GM15510 (cell line): ENCODE data around the gene SFXN5.

Experiments used
- POLR2A ChIP-seq: IDR thresholded peaks from 3 replicates; pipeline ENCODE4 v1.6.1; 2011; ENCODE audit warnings: borderline replicate concordance; ENCODE audit not compliant: insufficient read length; ENCODE audit errors: extremely low read depth

Gene SFXN5

DNA sequence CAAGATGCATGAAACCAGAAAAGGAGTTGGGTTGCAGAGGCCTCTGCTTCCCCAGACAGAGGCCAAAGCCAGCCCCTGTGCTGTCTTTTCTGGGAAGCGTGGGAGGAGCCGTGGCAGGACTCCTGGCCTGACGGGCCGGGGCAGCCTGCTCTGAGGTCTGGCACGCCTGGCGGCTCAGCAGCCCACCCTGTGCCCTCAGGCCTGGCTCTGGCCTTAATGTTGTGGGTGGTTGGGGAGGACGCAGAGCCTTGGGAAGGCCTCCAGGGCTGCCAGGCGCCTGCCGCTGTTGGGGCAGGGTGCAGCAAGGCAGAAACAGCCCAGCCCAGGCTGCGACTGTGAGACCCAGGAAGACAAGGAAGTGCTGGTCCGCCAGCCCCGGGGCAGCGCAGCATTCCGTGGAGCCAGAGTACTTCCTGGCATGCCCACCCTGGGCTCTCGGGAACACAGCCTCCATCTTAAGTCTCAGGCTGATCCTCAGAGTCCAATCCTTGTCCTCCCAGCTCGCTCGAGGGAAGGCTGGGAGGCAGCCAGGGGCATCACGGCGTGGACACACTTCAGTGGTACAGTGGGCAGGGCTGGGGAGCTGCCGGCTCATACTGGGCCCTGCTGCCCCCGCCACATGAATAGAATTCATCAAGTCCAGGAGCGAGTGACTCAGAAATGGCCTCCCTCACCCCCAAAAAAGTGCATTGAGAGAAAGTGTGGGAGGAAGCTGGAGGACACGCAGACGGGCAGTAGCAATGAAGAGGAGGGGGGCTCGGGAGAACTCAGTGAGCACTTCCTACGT is 81.5 kb downstream of the SFXN5 start:
- no peak for TF ChIP-seq POLR2A

DNA sequence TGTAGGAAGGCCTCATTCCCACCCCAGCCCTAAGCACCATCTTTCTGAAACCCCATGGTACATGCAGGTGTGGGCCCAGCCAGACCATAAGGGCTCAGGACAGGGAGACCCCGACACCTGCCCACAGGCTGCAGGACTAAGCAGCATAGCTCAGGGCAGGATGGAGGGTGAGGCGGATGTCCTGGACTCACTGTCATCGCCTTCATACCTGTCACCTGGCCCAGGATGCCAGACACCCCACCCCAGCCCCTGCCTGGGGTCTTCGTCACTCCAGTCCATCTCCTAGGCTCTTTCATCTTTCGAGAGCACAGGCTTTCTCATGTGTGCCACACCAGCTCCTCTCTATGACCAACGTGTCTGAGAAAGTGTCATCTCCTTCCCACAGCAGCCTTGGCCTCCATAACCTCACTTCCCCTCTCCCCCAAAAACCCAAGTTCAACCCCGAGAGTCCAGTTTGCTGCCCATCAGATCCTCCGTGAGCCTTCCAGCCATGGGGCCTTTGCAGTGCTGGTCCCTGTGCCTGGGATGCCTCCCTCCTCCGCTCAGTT is 82.7 kb downstream of the SFXN5 start:
- TF ChIP-seq POLR2A: no peak

DNA sequence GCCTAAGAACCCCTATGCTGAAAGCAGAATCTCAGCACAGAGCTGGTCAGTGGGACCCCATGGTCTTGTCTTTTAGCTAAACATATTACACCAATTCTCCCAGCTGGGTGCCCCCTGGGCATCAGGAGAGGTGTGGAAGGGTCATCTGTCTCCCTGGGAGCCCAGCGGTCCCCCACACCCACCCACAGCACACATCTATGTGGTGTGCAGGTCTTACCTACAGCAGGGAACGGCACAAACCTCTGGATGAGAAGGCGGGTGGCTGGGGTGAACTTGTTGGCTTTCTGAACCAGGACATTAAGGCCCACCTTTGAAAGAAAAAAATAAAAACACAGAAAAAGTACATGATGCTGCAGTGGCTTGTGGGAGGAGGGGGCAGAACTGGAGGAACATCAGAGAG is 83.5 kb downstream of the SFXN5 start:
- TF ChIP-seq POLR2A: no peak

DNA sequence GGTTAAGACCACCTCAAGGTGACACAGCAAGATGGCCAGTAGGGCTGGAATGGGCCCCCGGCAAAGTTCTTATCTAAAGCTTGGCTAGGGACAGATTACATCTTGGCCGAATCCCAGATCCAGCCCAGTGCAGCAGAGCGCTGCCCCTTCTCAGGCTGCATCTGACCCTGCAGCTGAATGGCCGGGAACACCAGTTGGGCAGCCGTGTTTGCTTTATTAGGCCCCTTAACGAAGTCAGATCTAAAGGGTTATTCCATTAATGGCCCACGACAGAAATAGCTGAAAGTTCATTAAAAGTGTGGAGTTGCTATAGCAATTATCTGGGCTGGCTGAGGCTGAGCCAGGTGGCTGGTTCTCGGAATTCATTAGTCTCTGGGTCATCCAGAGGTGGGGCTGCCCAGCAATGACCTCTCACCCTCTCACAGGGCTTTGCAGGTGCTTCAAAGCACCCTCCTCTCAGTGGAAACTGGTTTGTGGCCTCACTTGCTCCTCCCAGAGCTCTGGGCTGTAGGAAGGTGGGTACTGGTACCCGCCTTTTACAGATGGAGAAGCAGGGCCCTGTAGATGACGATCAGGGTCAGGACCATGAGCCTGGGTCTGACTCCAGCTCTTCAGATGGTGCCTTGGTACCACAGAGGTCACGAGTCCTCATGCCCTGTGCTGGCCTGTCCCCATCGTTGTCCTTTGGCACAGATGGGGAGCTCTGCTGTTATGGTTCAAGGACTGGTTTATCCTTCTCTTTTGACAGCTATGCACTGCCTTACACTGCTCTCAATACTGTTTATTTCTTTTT is 85.4 kb downstream of the SFXN5 start:
- no peak for TF ChIP-seq POLR2A

DNA sequence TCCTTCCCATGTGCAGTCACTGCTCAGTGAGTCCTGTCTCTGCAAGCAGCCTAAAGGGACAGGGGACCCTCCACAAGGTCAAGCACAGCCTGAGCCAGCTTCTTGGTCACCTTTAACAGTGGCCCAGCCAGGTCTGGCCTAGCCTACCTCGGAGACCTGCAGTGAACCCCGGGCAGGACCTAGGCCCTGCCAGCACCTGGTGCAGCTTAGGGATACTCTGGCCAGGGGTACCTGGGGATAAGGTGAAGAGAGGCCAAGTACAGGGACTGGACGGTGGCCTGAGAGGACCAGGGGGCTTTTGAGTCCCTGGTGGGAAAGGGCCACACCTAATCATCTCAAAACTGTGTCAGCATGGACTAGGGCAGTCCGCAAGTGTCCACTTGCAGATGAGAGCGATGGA is 86.4 kb downstream of the SFXN5 start:
- no peak for TF ChIP-seq POLR2A

DNA sequence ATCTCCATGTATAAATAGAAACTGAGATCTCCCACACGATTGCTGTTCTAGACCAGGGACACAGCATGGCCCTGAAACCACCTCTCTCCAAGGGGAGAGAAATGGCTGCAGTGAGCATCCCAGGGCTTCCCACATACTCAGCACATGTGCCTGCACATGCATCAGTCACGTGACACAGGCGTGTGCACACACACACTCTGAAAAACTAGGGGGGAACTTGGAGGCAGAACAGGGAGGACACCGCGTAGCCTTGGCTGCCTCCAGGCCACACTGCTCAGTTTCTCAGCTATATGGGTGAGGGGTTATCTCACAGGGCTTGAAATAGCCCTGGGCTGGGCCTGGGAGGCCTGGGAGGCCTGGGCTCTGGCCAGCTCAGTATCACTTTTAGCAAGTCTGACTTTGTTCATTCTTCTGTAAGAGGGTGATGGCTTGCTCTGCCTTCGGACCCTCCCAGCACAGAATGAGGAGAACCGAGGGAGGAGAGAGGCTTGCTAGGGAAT is 87.3 kb downstream of the SFXN5 start:
- TF ChIP-seq POLR2A: no peak

DNA sequence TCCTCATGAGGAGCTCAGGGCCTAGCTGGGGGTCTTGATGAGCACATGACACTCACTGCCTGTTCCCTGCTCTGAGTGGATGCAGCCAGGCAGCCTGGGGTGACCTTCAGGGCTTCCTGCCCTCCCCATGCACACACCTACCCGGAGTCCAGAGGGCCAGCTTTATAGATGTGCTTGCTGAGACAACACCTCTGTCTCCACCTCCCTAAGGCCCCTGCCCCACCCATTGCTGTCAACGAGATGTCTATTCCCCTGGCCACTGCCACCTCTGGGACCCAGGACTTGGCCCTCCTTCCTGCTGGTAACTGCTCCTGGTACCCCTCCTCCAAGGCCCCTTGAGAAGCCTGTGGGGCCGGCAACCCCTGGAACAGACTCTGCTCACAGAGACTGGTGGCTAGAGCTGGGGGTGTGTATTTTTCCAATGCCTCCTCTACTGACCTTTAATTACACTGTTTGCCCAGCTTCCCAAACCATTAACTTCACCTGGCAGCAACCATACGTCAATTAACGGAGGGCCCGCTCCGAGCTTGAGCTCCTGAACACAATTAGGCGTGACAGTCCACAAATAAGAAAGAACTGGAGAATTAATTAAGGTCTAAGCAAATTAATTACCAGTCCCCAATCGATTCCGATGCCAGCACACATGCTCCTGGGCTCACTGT is 87.9 kb downstream of the SFXN5 start:
- no peak for TF ChIP-seq POLR2A

DNA sequence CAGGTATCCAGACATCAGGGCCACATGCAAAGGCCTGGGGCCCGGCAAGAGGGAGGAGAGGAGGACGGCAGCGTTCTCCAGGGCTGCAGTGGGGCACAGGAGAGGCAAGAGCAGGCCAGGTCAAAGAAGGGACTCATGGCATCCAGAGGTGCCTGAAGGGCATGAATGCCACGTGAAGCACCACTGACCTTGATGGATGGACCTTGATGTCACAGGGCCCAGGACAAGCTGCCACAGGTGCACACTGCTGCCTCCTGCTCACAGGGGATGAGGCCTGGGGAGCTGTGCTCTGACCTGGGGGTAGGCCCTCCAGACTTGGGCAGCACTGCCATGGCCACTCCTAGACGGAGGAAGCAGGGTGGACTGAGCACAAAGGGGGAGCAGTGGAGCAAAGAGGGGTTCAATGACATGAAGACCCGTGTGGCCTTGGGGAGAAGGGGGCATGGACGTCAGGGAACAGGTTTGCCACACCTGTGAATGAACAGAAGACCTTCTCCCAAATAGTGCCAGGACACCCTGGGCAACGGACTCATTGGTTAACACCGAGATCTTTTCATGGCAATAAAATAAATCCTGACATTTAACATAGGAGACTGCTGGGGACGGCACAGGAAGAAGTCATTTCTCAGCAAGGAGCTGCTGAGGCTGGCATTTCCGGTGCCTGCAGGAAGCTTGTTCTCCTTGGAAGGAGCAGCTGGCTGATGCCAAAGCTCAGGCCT is 88.6 kb downstream of the SFXN5 start:
- no peak for TF ChIP-seq POLR2A

DNA sequence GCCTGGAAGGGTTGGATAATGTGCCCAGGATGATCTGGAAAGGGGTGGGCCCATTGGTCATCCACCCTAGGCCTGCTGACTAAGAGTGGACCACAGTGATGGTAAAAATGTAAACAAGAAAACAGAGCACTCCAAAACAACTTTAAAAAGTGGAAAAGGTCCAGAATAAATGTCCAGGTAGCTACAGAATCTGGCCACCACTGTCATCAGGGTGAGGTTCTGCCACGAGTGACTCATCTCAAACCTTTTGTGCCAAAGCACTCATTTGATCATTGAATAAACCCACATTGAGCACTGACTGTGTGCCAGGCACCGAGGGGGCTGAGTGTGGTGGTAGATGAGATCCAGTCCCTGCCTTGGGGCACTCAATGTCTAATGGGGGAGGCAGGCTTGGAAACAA is 89.3 kb downstream of the SFXN5 start:
- TF ChIP-seq POLR2A: no peak

DNA sequence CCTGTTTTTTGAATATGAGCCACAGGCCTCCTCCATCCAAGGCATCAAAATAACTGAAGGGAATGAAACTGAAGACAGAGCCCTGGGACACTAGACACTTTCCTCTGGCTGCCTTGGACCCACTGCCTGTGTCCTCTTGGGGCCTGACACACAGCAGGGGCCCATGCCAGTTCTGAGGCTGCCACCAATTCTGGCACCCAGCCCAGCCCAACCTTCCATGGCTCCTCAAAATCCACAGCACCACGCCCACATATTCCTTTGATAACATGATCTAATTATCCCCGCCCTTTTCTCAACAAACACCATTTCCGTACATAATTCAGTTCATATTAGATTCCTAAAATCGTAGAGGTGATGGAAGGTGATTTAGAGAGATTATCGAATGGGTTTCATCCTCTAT is 90.0 kb downstream of the SFXN5 start:
- no peak for TF ChIP-seq POLR2A

DNA sequence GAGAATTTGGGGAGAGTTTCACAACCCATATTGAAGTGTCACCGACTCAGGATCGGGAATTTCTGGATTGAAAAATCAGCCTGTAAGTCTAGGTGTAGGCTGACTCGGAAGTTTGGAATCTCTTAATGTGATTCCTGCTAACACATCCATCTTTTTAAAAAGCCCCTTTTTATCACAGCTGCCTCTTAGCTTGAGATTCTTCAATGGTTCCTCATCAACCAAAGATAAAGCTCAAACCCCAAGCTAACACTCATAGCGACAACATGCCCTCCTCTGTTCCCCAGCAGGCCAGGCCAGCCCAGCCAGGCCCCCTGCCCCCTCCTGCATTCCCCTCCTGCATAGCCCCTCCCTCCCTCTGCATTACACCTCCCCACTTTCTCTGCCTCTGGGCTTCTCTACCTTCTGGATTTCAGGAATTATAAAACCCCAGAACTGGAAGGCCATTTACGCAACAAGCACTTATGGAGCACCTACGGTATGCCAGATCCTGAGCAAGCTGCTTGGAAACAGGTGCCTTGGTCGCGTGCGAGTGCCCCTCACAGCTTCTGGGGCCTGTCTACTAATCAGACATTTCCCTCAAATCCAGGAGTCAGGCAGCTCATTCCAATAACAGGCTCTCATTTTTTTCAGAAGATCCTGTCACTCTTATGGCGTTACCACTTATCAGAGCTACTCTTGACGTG is 90.8 kb downstream of the SFXN5 start:
- no peak for TF ChIP-seq POLR2A

DNA sequence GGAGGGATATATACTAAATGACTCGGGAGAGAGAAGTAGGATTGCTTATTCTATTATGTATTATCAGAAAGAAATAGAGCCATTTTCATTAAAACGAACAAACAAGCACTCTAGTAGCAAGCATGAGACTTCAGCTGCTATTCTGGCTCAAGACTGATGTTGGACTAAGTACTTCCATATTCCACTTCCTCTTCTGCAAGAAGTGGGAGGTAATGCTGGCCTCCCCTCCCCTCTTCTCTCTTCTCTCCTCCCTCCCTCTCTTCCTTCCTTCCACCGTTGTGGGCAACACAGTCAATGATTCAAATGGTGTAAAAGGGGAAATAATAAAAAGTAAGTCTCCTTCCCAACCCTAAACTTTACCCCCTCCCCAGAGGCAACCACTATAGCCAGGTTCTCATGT is 91.6 kb downstream of the SFXN5 start:
- TF ChIP-seq POLR2A: no peak

DNA sequence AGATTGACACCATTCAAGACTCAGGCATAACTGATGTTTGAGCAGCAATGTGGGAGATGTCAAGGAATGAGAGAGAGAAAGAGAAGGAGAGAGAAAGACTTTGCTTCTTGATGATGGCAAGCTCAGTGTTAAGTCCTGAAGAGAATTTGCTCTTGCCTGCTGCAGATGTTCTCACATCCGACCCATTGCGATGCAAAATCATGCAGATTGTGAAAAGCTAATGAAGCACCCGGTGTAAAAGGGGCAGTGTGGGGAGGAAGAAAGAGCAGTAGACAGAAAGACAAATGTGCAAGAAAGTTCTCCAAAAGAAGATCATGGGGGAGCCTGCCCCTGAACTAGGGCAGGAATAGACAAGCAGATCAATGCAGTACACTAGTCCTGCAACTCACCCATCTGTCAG is 96.5 kb downstream of the SFXN5 start:
- no peak for TF ChIP-seq POLR2A

DNA sequence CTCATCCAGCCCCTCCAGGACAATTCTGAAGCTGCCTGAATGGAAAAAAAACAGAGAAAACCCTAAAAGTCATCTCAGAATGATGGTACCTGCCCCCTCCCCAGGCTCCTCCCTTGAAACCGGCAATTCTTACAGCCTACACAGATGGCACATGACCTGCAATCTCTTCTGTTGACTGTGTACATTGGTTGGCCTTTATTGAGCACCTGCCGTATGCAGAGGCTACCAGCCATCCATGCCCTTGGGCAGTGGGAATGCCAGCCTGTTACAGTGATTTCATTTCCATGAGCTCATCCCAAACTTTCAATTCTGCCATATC is 97.1 kb downstream of the SFXN5 start:
- TF ChIP-seq POLR2A: no peak

DNA sequence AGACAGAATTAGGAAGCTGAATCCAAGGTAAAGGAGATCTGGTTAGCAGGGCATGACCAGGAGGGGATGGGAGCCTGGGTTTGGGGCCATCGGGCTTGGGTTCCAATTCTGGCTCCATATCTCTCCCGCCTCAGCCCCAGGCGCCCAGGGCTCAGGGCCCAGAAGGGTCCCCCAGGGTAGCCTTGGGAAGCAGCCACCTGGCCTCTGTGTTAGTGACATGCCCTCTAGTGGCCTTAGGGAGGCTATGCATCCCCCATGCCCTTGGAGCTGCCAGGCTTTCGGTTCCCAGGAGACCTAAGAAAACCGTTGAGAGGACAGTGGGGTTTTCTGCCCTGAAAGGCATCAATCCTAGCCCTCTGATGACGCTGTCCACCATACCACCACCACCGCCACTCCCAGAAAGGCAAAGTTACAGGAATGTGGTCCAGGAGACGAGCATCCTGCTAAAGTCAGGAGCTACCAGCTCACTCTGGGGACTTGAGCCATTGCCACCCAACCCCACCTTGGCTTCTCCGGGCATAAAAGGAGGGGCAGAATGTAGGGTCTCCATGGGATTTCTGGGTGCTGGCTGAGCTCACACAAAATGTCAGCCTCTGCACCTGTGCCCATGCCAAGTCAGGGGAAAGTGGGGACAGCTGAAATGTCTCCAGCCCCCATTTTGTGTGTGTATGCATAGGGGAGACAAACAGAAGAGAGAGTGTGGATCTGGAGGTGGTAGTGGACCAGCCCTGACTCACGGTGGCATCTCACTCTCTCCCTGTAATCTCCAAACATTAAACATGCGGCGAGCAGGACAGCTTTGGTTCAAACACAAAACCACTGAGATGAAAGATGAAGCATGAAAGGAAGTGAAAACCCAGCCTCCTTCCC is 97.7 kb downstream of the SFXN5 start:
- no peak for TF ChIP-seq POLR2A
